Measurements from ENCODE around the gene SND1.

- TF ChIP-seq CTCF (IDR thresholded peaks at IDR 0.05) (no peak), POLR2A (IDR thresholded peaks at IDR 0.05) (no peak)
These were observed 15.2 kb downstream of the SND1 start for GRCh38 chr7:127667017-127667670.

Measured in body of pancreas (tissue), 4 donors.